ENCODE data around the gene TFB1M. TPM values are rescaled to one million over a fixed set of nuclear protein-coding genes. Genes with fewer than 3 reads are reported as not detected.

TFB1M gene
- total RNA-seq, 1 experiment from 2014 or later = 19.5 TPM

DNA sequence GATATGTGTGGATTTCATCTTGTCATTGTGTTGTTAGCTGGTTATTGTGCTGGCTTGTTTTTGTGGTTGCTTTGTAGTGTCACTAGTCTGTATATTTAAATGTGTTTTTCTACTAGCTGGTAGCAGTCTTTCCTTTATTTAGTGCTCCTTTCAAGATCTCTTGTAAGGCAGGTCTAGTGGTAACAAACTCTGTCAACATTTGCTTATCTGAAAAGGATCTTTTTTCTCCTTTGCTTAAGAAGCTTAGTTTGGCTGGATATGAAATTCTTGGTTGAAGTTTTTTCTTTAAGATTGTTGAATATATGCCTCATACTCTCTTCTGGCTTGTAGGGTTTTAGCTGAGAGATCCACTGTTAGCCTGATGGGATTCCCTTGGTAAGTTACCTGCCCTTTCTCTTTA is 32.7 kb upstream of the TFB1M start:
- no peak overlapping the region for H2AFZ ChIP-seq
- ChIA-PET CTCF (no interaction called here), POLR2A (ENCODE audit: unreplicated experiment) (no interaction called here)
- no peak overlapping the region for H3K4me3 ChIP-seq
- no peak overlapping the region for H3K27ac ChIP-seq
- no peak for DNase-seq
- no peaks in the 10 kb centered on the region for H3F3A ChIP-seq (ENCODE audit: insufficient read depth, low read depth)
- H3K27me3 ChIP-seq (ENCODE audit: insufficient read depth, low read depth) = no peaks in the 10 kb centered on the region
- H3K4me2 ChIP-seq = no peak overlapping the region
- H3K9me3 ChIP-seq (ENCODE audit: insufficient read depth, low read depth) = no peaks in the 10 kb centered on the region; the same call in 1 of the 2 replicates
- H3K9me2 ChIP-seq (ENCODE audit: insufficient read depth) = no peaks in the 10 kb centered on the region
- no peaks in the 10 kb centered on the region for H3K4me1 ChIP-seq (replicated peaks; ENCODE audit: insufficient read depth)
- H3K36me3 ChIP-seq (ENCODE audit: low read depth) = no peaks in the 10 kb centered on the region
- H4K20me1 ChIP-seq (ENCODE audit: insufficient read depth) = no peaks in the 10 kb centered on the region
- intact Hi-C loops (cut with micrococcal nuclease; ENCODE audit: unreplicated experiment) = no loop called here
- no TSS peak for BruUV-seq (replicated peaks)
- H3K79me2 ChIP-seq (ENCODE audit: low read depth) = no peaks in the 10 kb centered on the region
- no peak for TF ChIP-seq EZH2 (IDR thresholded peaks at IDR 0.05; ENCODE audit: low read depth)
- TF ChIP-seq, protein P1, sequence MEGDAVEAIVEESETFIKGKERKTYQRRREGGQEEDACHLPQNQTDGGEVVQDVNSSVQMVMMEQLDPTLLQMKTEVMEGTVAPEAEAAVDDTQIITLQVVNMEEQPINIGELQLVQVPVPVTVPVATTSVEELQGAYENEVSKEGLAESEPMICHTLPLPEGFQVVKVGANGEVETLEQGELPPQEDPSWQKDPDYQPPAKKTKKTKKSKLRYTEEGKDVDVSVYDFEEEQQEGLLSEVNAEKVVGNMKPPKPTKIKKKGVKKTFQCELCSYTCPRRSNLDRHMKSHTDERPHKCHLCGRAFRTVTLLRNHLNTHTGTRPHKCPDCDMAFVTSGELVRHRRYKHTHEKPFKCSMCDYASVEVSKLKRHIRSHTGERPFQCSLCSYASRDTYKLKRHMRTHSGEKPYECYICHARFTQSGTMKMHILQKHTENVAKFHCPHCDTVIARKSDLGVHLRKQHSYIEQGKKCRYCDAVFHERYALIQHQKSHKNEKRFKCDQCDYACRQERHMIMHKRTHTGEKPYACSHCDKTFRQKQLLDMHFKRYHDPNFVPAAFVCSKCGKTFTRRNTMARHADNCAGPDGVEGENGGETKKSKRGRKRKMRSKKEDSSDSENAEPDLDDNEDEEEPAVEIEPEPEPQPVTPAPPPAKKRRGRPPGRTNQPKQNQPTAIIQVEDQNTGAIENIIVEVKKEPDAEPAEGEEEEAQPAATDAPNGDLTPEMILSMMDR (conservative IDR thresholded peaks at IDR 0.05) = no peak

DNA sequence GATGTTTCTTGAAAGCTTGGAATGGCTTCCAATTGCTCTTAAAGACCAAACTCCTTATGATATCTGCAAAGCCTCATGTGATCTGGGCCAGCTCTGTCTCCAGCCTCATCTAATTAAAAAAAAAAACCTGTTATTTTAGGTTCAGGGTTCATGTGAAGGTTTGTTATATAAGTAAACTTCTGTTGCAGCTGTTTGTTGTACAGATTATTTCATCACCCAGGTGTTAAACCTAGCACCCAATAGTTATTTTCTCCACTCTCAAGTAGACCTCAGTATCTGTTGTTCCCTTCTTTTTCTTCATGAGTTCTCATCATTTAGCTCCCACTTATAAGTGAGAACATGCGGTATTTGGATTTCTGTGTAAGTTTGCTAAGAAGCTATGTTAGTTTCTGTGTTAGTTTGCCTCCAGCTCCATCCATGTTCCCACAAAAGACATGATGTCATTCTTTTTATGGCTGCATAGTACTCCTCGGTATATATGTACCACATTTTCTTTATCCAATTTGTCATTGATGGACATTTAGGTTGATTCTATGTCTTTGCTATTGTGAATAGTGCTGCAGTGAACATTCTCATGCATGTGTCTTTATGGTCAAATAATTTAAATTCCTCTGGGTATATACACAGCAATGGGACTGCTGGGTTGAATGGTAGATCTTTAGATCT is 30.2 kb upstream of the TFB1M start:
- Histone ChIP-seq H4K20me1 (ENCODE audit: insufficient read depth) (no peaks in the 10 kb centered on the region), H3K4me3 (no peak overlapping the region), H3K36me3 (ENCODE audit: low read depth) (no peaks in the 10 kb centered on the region), H3K27me3 (ENCODE audit: insufficient read depth, low read depth) (no peaks in the 10 kb centered on the region), H2AFZ (no peak overlapping the region), H3K9me3 (ENCODE audit: insufficient read depth, low read depth) (no peaks in the 10 kb centered on the region; the same call in 1 of the 2 replicates), H3K4me2 (no peak overlapping the region), H3K9me2 (ENCODE audit: insufficient read depth) (no peaks in the 10 kb centered on the region), H3K4me1 (replicated peaks; ENCODE audit: insufficient read depth) (no peaks in the 10 kb centered on the region), H3K79me2 (ENCODE audit: low read depth) (no peaks in the 10 kb centered on the region), H3F3A (ENCODE audit: insufficient read depth, low read depth) (no peaks in the 10 kb centered on the region), H3K27ac (no peak overlapping the region)
- TF ChIP-seq, protein P1 (conservative IDR thresholded peaks at IDR 0.05) = no peak
- TF ChIP-seq EZH2 (IDR thresholded peaks at IDR 0.05; ENCODE audit: low read depth) = no peak
- BruUV-seq (replicated peaks) = no TSS peak
- intact Hi-C loops (cut with micrococcal nuclease; ENCODE audit: unreplicated experiment) = no loop called here
- ChIA-PET POLR2A (ENCODE audit: unreplicated experiment) (no interaction called here), CTCF (no interaction called here)
- DNase-seq = no peak

DNA sequence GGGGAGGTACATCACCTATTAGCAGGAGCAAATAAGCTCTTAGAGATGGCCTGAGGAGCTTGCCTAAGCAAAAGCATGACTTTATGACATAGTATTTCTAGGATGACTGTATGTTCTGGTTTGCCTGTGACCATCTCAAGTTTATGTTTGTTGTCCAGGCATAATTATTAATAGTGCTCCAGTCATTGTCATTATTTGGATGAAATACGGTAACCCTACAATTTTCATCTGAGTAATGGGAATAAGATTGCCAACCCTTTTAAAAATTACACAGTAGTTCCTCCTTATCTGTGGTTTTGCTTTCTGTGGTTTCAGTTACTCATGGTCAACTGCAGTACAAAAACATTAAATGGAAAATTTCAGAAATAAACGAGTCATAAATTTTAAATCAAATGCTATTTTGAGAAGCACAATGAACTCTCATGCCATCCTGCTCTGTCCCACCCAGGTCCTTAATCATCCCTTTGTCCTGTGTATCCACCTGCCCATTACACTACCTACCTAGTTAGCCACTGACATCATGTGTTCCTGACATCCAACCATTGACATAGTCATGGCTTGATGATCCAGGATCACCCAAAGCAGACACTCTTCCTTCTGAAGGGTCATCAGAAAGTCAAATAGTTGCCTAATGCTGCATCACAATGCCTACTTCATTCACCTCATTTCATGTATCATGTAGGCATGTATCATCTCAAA is 27.0 kb upstream of the TFB1M start:
- Histone ChIP-seq H3K27me3 (ENCODE audit: insufficient read depth, low read depth) (no peaks in the 10 kb centered on the region), H3K9me2 (ENCODE audit: insufficient read depth) (no peaks in the 10 kb centered on the region), H3K4me2 (no peak overlapping the region), H3K36me3 (ENCODE audit: low read depth) (no peaks in the 10 kb centered on the region), H4K20me1 (ENCODE audit: insufficient read depth) (no peaks in the 10 kb centered on the region), H3K9me3 (ENCODE audit: insufficient read depth, low read depth) (no peaks in the 10 kb centered on the region; the same call in 1 of the 2 replicates), H3K4me1 (replicated peaks; ENCODE audit: insufficient read depth) (no peaks in the 10 kb centered on the region), H2AFZ (no peak overlapping the region), H3F3A (ENCODE audit: insufficient read depth, low read depth) (no peaks in the 10 kb centered on the region), H3K27ac (no peak overlapping the region), H3K79me2 (ENCODE audit: low read depth) (no peaks in the 10 kb centered on the region), H3K4me3 (no peak overlapping the region)
- TF ChIP-seq EZH2 (IDR thresholded peaks at IDR 0.05; ENCODE audit: low read depth) = no peak
- TF ChIP-seq, protein P1 (conservative IDR thresholded peaks at IDR 0.05) = no peak
- ChIA-PET CTCF (no interaction called here), POLR2A (ENCODE audit: unreplicated experiment) (no interaction called here)
- no peak for DNase-seq
- intact Hi-C loops (cut with micrococcal nuclease; ENCODE audit: unreplicated experiment) = no loop called here
- BruUV-seq (replicated peaks) = no TSS peak
